Measurements from ENCODE around the gene ACAA2. TPM values are rescaled to one million over a fixed set of nuclear protein-coding genes. Genes with fewer than 3 reads are reported as not detected.

ACAA2 gene
- total RNA-seq, 1 donor from 2014 or later, result 287 TPM

DNA sequence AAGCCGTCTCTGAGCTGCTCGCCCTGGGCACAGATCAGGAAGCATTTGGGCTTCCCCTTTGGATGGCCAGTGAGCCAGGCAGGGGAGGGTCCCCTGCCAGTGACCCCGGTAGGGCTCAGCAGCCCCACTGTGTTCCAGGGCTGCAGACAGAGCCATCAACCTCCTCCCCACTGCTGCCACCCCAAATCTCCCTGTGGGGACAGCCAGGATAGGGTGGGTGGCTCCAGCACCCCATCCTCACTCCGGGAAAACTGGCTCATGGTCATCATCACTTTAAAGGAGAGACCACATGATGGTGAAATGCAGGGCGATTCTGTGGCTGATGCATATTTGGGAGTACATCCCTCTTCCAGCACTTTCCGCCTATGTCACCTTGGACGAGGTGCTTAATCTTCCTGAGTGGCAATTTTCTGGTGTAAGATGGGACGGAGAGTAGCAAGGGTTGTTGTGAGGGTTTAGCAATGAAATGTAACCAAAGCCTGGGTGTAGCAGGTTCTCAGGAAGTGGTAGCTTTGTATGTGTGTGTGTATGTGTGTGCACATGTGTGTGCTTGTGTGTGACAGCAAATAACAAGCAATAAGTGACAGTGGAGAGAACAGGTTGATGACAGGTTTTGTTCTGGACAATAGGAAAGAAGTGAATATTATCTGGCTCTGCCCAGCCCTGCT, 61.8 kb downstream of the ACAA2 start:
- intact Hi-C loops (cut with micrococcal nuclease), result no loop called here
- DNase-seq, result no peak
- Histone ChIP-seq H3K27ac (replicated peaks) (no peak overlapping the region), H3K4me1 (no peaks in the 10 kb centered on the region), H3K4me3 (no peak overlapping the region), H3K36me3 (no peaks in the 10 kb centered on the region), H3K27me3 (ENCODE audit: low read depth) (peaks cover 55% of the 10 kb centered on the region), H3K9me3 (replicated peaks) (no peaks in the 10 kb centered on the region)
- TF ChIP-seq, protein P1, sequence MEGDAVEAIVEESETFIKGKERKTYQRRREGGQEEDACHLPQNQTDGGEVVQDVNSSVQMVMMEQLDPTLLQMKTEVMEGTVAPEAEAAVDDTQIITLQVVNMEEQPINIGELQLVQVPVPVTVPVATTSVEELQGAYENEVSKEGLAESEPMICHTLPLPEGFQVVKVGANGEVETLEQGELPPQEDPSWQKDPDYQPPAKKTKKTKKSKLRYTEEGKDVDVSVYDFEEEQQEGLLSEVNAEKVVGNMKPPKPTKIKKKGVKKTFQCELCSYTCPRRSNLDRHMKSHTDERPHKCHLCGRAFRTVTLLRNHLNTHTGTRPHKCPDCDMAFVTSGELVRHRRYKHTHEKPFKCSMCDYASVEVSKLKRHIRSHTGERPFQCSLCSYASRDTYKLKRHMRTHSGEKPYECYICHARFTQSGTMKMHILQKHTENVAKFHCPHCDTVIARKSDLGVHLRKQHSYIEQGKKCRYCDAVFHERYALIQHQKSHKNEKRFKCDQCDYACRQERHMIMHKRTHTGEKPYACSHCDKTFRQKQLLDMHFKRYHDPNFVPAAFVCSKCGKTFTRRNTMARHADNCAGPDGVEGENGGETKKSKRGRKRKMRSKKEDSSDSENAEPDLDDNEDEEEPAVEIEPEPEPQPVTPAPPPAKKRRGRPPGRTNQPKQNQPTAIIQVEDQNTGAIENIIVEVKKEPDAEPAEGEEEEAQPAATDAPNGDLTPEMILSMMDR (IDR thresholded peaks at IDR 0.05; ENCODE audit: borderline replicate concordance), result no peak

DNA sequence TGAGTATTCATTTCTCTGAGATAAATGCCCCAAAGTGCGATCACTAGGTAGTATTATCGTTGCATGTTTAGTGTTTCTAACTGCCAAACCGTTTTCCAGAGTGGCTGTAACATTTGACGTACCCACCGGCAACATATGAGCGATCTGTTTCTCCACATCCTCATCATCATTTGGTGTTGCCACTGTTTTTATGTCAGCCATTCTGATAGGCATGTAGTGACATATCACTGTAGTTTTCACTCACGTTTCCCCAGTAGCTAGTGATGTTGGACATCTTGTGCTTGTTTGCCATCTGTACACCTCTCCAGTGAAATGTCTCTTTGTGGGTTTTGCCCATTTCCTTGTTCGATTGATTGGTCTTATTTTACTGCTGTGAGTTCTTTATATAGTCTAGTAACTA, 63.8 kb downstream of the ACAA2 start:
- Histone ChIP-seq H3K27me3 (ENCODE audit: low read depth) (peaks cover 72% of the 10 kb centered on the region), H3K4me3 (no peak overlapping the region), H3K36me3 (no peaks in the 10 kb centered on the region), H3K4me1 (no peaks in the 10 kb centered on the region), H3K9me3 (replicated peaks) (no peaks in the 10 kb centered on the region), H3K27ac (replicated peaks) (no peak overlapping the region)
- TF ChIP-seq, protein P1 (IDR thresholded peaks at IDR 0.05; ENCODE audit: borderline replicate concordance), result no peak
- no peak for DNase-seq
- intact Hi-C loops (cut with micrococcal nuclease), result no loop called here

DNA sequence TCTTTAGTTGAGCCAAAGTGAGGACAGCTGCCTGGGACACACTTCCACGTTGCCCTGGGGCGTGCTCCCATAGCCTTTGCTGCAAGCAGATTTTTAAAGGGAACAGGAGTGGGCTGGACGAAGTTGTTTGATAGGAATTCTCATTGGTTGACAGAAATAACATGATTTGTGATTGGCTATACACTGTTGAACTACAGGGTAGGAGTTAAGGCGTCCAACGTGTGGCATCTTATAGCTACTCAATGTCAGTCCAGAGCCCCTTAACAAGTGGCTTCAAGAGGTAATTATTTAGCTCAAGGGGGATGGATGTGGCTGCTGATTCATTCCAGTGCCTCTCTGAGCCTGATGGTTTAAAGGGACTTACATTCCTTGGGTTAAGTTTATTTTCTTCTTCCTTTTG, 65.5 kb downstream of the ACAA2 start:
- Histone ChIP-seq H3K27me3 (ENCODE audit: low read depth) (peaks cover 66% of the 10 kb centered on the region), H3K4me3 (no peak overlapping the region), H3K36me3 (no peaks in the 10 kb centered on the region), H3K9me3 (replicated peaks) (no peaks in the 10 kb centered on the region), H3K27ac (replicated peaks) (no peak overlapping the region), H3K4me1 (no peaks in the 10 kb centered on the region)
- TF ChIP-seq, protein P1 (IDR thresholded peaks at IDR 0.05; ENCODE audit: borderline replicate concordance), result no peak
- no peak for DNase-seq
- intact Hi-C loops (cut with micrococcal nuclease), result no loop called here

DNA sequence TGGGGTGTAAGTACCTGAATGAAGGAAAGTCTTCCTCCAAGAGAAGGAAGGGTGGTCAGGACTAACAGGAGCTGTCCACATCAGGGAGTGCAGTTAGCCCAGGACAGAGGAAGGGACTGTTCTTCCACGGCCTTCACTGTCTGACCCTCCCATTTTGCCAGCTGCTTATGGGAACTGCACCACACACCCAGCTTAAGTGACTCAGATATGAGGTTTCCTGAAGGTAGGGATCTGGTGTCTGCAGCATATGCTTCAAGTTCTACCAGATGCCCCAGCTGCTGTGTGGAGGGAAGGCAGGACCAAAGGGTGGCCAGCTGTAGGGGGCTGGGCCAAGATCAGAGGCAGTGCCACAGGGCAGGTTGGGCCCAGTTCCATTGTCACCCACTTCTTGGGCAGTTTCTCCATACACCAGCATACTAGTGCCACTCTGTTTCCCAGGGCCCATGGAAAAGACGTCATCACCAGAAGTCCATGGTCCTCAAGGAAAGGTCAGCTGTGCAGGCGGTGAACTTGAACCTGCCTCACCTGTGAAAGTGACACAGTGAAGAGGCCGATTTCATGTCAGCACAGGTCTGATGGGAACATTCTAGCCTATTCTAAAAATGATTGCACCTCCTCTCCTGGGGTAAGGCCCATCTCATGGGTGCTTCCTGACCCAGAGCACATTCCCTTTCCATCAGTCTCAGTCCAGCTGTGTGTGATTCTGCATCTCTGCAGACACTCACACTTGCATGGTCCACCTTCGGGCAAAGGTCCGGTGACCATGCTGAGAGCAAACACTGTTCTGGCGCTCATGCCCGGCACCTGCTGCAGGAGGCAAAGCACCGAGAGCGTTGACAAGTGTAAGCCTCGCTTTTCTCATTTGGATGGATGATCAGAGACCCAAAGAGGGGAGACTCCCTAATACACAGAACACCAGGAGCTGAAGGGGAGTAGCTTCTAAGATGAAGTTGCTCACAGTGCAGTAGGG, 68.0 kb downstream of the ACAA2 start:
- TF ChIP-seq, protein P1 (IDR thresholded peaks at IDR 0.05; ENCODE audit: borderline replicate concordance), result no peak
- intact Hi-C loops (cut with micrococcal nuclease), result no loop called here

DNA sequence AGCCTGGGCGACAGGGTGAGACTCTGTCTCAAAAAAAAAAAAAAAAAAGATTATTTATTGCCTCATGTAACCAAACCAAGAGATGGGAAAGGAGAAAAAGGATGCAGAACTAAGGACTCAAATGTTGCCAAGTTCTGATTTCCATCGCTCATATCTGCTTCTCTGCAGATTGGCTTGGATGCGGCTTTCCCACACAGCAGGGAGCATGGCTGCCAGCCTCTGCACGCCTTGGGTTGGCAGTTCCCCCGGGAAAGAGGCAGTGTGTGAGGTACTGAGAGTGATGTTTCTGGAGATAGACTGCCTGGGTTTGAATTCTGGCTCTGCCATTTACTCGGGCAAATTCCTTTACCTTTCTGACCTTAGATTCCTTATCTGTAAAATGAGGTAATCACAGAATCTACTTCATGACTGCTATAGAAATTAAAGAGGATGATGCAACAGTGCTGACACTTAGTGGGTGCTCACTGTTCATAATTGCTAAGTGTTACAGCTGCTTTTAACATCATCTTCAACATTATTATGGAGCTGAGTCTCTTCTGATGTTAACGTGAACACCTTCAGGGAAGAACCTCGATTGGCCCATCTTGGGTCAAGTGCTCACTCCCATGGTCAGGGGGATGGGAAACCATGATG, 68.8 kb downstream of the ACAA2 start:
- H3K36me3 ChIP-seq, result no peaks in the 10 kb centered on the region
- intact Hi-C loops (cut with micrococcal nuclease), result no loop called here
- H3K9me3 ChIP-seq (replicated peaks), result no peaks in the 10 kb centered on the region
- H3K27ac ChIP-seq (replicated peaks), result no peak overlapping the region
- H3K27me3 ChIP-seq (ENCODE audit: low read depth), result peaks cover 58% of the 10 kb centered on the region
- no peak for DNase-seq
- no peak overlapping the region for H3K4me3 ChIP-seq
- TF ChIP-seq, protein P1 (IDR thresholded peaks at IDR 0.05; ENCODE audit: borderline replicate concordance), result no peak
- H3K4me1 ChIP-seq, result no peaks in the 10 kb centered on the region

More for the DNA sequence above, 68.0 kb downstream of the ACAA2 start:
- Histone ChIP-seq H3K9me3 (replicated peaks) (no peaks in the 10 kb centered on the region), H3K4me3 (no peak overlapping the region), H3K27me3 (ENCODE audit: low read depth) (peaks cover 57% of the 10 kb centered on the region), H3K36me3 (no peaks in the 10 kb centered on the region), H3K4me1 (no peaks in the 10 kb centered on the region), H3K27ac (replicated peaks) (no peak overlapping the region)
- no peak for DNase-seq

Data from left ventricle myocardium inferior (tissue), 1 donor.